IPS-NIHi7 (cell line): ENCODE results near the gene PSMB5.

Source experiments
- DNase-seq: peaks from one replicate; pipeline ENCODE4 v3.0.0; 2012; ENCODE audit warnings: mixed read lengths; ENCODE audit errors: extremely low spot score

PSMB5 gene

GRCh38 chr14:23043754-23044153 lies 9.1 kb upstream of the PSMB5 start:
- no peak for DNase-seq

DNA sequence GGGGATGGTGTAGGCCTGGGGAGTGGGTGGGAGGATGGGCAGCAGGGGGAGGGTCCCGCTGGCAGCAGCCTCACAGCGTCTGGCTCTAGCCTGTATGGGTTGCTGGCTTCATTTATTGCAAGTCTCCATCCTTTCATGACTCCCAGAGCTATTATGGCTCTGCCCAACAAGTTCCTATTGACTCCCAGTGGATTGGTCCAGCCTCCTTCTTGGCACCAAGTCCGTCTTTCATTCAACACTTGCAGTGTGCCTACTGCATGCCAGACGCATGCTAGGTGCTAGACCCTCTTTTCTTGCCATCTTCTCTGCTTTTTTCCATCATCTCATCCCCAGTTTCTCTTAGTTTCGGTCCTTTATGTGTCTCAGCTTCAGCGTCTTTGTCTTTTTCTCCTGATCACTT lies 8.4 kb upstream of the PSMB5 start:
- no peak for DNase-seq

DNA sequence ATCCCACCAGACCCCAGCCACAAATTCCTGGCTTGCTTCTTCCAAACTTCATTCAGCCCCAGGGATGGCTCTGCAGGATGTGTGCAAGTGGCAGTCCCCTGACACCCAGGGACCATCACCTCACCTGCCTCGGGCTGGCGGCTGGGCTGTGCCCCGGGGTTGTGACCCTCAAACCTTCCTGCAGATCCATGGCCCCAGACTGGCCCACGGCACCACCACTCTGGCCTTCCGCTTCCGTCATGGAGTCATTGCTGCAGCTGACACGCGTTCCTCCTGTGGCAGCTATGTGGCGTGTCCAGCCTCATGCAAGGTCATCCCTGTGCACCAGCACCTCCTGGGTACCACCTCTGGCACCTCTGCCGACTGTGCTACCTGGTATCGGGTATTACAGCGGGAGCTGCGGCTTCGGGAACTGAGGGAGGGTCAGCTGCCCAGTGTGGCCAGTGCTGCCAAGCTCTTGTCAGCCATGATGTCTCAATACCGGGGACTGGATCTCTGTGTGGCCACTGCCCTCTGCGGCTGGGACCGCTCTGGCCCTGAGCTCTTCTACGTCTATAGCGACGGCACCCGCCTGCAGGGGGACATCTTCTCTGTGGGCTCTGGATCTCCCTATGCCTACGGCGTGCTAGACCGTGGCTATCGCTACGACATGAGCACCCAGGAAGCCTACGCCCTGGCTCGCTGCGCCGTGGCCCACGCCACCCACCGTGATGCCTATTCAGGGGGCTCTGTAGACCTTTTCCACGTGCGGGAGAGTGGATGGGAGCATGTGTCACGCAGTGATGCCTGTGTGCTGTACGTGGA lies 7.7 kb upstream of the PSMB5 start, which contains the start of gene PSMB11:
Gene PSMB11 (plus strand): TSS at position 51 of the 804 bp plus-strand sequence. CDS start 14 bp downstream, at position 65.
- no peak for DNase-seq

DNA sequence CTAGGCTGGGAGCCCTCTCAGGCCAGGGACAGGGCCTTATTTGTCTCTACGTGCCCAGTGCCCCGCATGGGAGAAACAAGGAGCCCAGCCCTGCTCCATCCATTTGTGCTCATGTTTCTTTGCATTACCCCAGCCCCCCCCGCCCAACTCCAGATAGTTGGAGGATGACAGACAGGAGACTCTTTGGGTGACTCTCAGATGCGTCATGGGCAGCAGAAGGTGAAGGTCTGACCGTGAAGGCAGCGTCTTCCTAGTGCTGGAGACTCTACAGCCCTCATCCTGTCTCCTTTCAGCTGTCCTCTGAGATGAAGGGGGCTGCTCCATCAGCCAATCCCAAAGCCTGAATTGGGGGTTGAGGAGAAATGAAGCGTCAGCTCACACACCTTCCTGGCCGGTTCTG lies 7.0 kb upstream of the PSMB5 start:
- no peak for DNase-seq

GRCh38 chr14:23040100-23040499 lies 5.4 kb upstream of the PSMB5 start:
- no peak for DNase-seq

DNA sequence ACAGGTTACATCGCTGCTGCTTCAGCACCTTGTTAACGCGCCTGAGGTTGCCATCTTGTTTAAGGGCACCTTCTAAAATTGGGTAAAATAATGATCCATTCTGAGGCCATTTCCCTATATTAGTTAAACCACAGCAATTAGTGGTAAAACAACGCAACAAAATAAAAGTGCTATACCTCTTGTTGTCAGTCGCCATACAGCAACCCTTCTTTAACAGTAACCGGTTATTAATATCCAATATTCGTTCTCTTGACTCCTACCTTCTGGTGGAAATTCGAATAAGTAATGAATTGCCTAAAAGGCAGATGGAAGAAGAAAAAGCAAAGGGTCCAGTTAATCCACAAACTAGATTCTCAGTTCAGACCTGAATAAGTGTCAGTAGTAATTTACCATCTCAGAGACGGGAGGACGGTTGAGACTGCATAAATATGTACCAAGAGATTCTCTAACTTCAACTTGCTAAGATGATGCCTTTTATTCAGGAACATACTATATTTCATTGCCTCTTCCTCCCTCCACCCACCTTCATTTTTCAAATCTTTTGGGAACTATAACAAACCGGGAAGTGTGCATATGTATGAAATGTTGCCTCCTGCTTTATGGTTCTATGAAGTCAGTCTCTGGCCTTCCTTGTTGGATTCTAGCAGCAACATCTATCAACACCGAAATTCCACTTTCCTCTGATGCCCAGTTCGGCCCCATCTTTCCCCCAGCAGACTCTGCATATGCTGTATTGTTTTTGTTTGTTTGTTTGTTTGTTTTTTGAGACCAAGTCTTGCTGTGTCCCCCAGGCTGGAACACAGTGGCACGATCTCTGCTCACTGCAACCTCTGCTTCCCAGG lies 824 bp upstream of the PSMB5 start:
- DNase-seq = no peak

GRCh38 chr14:23033801-23034497 lies 751 bp downstream of the PSMB5 start:
- no peak for DNase-seq

- no peak for DNase-seq
Observed at GRCh38 chr14:23033251-23033727, 1.4 kb downstream of the PSMB5 start.

- DNase-seq = no peak
Observed at GRCh38 chr14:23030936-23031335, 3.8 kb downstream of the PSMB5 start.

GRCh38 chr14:23028799-23029198 lies 5.9 kb downstream of the PSMB5 start:
- DNase-seq = no peak

- no peak for DNase-seq
Observed at GRCh38 chr14:23025151-23025814, 9.4 kb downstream of the PSMB5 start.

DNA sequence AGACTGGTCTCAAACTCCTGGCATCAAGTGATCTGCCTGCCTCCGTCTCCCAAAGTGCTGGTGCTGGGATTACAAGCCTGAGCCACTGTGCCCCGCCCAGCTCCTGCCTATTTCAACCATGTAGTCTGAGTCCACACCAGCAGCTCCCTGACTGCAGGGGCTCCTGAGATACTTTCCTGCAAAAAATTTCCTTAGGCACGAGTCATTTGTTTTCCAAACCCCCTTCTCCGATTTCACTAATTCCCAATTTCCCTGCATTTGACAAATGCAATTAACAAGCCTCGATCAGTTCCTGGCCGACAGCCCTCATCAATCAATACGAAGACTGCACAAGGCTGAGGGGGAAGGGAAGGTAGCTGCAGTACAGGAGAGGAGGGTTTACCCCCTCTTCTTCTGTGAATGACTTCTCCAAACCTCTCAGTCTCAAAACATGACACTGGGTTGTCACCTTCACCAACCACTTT lies 10.1 kb downstream of the PSMB5 start:
- DNase-seq = no peak

DNA sequence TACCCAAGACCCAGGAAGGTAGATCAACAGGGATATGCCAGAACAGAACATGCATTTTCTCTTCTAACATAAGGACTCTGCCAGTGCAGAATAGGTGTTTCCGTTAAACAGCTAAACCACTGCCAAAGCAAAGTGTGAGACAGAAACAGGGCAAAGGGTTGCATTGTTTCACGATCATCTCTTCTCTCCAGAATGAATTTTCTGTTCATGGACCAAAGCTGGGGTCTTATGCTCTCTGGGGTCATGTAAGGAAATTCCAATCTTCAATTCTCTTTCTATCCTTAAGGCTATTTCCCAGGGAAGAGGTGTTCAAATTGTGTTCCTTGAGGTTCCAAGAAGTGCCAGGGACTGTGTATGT lies 10.9 kb downstream of the PSMB5 start:
- no peak for DNase-seq

GRCh38 chr14:23023022-23023794 lies 11.5 kb downstream of the PSMB5 start:
- DNase-seq = no peak

GRCh38 chr14:23021889-23022442 lies 12.7 kb downstream of the PSMB5 start:
- DNase-seq = no peak

GRCh38 chr14:23021434-23021833 lies 13.3 kb downstream of the PSMB5 start:
- DNase-seq = no peak

GRCh38 chr14:23020143-23021128 lies 14.3 kb downstream of the PSMB5 start:
- DNase-seq = no peak

- DNase-seq = no peak
Observed at GRCh38 chr14:23018107-23018506, 16.6 kb downstream of the PSMB5 start.

DNA sequence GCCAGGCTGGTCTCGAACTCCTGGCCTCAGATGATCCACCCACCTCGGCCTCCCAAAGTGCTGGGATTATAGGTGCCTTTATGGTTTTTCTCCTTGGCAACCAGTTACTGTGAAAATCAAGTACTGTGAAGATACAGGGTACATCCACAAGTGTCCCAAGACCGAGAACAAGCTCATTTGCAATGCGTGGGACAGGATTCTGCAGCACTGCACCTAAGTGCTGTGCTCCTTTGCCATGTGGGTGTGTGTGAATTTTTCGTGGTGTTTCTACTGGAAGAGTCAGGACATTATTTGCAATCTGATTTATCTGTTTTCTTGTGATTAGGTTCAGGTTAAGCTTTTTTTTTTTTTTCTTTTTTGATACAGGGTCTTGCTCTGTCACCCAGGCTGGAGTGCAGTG lies 17.6 kb downstream of the PSMB5 start:
- DNase-seq = no peak
